Fibroblast of skin of abdomen (primary cell): ENCODE measurements around the gene GNPTG.

ENCODE experiments used
- DNase-seq: peaks from one replicate; pipeline ENCODE4 v3.0.0-alpha.2; 2013

GNPTG gene

GRCh38 chr16:1333854-1334700 is 17.7 kb upstream of the GNPTG start:
- DNase-seq, result no peak

DNA sequence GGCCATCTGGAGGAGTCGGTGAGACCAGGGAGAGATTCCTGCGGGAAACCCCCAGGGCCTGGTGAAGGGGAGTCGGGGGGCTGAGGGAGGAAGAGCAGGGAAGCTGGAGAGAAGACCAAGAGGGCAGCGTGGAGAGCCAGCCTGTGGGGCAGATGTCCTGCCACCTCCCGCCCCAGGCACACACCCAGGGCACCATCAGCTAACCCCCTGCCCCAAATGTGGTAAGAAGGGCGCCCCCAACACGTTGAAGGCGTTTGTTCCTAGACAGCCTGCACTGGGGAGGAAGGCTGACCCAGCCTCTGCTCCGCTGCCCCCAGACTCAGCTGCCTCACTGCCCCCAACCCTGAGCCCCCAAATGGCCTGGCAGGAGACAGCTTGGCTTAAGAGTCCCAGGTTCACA is 17.0 kb upstream of the GNPTG start:
- DNase-seq, result no peak

DNA sequence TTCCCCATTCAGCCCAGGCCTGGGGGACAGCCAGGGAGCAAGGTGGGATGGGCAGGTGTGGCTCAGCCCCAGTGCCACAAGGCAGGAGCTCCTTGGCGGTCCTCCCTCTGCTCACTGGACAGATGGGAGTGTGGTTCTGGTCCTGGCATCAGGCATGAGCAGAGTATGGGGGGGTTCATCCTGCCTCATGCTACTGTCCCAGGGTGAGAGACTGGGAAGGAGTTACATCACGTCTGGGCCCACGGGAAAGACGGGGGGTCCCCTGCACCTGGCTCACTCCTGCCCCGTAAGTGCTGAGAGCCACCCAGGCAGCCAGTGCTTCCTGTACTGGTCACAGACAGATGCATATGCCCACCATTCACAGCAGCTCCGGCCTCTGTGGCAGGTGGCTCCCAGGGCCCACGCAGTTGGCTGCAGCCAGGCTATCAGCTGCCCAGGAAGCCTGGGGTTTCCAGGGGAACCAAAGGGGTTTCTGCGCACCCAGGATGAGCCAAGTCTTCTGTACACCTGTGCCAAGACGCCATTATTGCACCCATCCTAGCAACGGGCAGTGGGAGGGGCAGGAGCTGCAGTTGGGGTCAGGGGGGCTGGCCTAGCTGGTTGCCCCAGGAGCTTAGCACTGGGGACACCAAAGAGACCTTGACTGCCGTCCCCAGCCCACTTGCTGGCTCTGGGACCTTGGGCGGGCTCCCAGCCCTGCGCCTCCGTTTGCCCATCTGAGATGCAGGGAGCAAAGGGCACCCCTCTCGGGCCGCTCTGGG is 16.3 kb upstream of the GNPTG start:
- no peak for DNase-seq

- DNase-seq, result no peak
Observed at GRCh38 chr16:1335996-1336395, 15.7 kb upstream of the GNPTG start.

- no peak for DNase-seq
Observed at GRCh38 chr16:1336619-1337018, 15.1 kb upstream of the GNPTG start.

DNA sequence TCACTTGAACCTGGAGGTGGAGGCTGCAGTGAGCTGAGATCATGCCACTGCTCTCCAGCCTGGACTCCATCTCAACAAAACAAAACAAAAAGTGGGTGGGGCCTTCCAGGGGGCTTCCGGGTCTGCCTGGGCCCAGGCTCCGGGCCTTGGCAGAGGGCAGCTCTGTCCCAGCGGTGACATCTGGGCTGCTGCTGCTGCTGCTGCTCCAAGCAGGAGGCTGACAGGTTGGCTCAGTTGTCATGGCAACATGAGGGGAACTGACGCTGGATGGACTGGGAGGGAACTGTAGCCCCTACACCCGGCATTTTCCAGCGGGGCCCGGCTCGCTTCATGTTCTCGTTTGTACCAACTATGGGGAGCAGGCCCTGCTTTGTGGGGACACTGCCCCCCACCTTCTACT is 14.2 kb upstream of the GNPTG start:
- DNase-seq, result no peak

GRCh38 chr16:1338119-1338730 is 13.5 kb upstream of the GNPTG start:
- no peak for DNase-seq

- DNase-seq, result no peak
Observed at GRCh38 chr16:1338855-1339675, 12.7 kb upstream of the GNPTG start.

DNA sequence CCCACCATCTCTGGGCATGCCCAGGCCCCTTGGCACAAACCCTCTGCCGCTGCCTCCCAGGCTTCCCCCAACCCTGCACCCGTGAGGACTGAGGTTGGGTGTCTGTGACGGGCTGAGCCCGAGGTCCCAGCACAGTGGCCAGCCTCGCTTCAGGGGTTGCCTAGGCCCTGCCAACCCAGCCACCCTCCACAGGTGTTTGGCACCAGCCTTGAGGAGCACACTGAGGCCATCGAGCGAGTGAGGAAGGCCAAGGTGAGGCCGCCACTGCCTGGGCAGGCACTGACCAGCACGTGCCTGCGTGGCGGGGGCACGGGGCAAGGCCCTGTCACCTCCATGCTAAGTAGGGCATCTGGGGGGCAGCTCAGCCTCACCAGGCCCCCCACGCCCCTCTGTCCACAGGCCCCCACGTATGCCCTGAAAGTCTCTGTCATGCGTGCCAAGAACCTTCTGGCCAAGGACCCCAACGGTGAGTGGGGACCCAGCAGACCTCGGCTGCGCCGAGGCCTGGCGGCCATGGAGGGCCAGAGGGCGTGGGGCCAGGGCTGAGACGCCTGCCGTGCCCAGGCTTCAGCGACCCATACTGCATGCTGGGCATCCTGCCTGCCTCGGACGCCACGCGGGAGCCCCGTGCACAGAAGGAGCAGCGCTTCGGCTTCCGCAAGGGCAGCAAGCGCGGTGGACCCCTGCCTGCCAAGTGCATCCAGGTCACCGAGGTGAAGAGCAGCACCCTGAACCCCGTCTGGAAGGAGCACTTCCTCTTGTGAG is 10.8 kb upstream of the GNPTG start:
- no peak for DNase-seq

DNA sequence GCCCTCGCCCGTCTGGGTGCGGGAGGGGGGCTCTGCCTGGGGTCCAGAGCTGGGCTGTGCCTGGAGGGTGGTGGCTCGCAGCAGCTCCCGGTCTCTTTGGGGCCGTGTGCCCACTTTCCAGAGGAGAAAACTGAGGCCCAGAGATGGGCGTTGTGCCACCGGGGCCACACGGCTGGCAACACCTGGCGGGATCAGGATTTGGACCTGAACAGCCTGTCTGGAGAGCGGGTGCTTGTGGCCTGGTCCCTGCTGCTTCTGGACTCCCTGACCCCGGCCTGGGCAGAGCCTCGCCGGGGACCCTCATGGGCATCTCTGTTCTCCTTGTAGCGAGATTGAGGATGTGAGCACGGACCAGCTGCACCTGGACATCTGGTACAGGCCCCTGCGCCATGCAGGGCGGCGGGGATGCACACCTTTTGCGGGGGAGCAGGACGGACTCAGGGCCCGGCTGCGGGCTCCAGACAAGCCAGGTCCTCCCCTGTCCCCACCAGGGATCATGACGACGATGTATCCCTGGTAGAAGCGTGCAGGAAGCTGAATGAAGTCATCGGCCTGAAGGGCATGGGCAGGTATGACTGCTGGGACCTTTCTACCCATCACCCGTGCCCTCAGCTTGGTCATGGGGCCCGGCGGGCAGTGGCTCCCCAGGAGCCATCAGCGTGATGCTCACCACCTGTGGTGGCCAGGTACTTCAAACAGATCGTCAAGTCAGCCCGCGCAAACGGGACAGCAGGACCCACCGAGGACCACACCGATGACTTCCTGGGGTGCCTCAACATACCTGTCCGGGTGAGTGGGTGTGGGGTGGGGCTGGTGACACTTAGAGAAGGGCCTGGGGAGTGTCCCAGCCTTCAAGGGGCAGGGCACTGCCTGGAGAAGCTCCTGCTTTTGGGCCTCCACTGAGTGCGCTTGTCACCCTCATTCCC is 10.0 kb upstream of the GNPTG start:
- DNase-seq, result no peak

GRCh38 chr16:1342526-1343427 is 9.0 kb upstream of the GNPTG start:
- DNase-seq, result peak; percentile 44

DNA sequence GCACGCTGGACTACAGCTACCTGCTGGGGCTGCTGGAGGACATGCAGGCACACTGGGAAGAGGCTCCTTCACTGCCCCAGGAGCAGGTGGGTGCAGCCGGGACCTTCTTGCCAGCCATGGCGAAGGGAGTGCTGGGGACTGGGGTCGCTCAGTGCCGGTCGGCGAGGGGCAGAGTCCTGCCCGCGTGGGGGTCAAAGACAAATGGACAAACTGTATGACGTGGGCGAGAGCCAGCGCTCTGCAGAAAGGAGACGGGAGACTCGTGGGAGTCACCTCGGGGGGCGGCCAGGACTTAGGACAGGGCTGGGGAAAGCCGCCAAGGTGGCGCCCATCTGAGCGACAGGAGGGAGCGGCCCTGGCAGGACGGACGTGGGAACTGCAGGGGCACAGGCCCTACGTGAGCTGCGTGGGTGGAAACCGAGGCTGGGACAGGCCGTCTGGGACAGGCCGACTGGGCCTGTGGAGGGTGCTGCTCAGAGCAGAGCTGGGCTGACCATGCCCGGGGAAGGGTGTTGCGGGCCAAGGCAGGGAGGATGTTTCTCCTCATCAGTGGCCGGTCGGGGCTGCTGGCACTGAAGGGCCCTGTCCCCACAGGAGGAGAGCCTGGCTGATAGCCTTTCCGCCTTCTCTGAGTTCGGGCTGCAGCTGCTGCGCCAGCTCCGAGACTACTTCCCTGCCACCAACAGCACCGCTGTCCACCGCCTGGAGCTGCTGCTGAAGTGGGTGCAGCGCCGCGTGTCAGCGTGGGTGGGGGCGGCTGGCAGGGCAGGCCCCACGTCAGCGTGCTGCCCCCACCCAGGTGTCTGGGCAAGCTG is 8.1 kb upstream of the GNPTG start:
- no peak for DNase-seq

DNA sequence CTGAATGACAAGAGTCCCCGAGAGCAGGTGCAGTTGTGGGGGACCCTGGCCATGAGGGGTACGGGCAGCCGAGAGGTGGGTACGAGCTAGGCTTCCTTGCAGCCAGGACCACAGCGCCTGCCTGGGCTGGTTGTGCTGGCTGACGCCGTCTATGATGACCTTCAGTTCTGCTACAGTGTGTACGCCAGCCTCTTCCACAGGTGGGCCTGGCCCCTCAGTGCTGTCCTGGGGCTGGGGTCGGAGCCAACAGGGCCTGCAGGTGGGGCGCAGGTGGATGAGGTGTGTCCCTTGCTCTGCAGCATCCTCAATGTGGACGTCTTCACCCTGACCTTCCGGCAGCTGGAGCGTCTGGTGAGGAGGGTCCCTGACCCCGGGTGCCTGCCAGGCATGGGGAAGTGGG is 7.2 kb upstream of the GNPTG start:
- no peak for DNase-seq

DNA sequence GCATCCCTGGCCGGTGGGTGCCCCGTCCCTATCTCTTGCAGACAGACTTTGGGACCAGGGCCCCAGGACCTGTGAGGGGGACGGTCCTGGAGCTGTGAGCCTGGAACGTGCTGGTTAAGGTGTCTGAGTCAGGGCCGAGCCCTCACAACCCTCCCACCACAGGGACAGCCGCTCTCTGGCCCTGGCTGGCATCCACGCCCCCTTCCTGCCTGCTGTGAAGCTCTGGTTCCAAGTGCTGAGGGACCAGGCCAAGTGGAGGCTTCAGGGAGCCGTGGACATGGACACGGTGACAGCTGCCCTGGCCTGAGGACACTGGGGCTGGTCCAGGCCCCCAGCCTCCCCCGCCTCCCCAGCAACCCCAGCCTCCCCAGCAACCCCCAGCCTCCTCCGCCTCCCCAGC is 6.6 kb upstream of the GNPTG start:
- no peak for DNase-seq

GRCh38 chr16:1345651-1346421 is 5.9 kb upstream of the GNPTG start:
- DNase-seq, result no peak

DNA sequence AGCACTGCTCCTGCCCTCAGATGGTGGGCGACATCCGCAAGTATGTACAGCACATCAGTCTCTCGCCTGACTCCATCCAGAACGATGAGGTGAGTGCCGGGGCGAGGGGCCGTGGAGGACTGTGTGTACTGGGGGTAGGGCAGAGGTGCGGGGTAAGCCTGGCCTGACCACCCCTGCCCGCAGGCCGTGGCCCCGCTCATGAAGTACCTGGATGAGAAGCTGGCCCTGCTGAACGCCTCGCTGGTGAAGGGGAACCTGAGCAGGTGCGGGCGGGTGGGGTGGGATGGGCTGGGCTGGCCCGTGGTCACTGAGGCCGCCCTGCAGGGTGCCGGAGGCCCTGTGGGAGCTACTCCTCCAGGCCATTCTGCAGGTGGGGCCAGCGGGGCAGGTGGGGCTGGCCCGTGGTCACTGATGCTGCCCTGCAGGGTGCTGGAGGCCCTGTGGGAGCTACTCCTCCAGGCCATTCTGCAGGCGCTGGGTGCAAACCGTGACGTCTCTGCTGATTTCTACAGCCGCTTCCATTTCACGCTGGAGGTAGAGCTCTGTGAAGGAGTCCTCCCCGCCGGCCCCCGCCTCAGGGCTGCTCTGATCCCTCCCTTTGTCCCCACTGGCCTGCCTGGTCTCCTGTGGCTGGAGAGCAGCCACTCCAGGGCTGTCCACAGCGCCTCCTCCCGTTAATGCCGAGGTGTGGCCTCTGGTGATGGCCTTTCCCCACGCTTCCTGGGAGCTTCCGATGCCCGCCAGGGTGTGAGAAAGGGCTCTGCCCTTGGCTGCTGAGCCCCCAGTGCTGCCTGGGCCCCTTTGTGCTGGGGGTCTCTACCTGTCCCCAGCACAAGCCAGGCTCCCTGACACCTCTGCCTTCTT is 5.1 kb upstream of the GNPTG start:
- no peak for DNase-seq

DNA sequence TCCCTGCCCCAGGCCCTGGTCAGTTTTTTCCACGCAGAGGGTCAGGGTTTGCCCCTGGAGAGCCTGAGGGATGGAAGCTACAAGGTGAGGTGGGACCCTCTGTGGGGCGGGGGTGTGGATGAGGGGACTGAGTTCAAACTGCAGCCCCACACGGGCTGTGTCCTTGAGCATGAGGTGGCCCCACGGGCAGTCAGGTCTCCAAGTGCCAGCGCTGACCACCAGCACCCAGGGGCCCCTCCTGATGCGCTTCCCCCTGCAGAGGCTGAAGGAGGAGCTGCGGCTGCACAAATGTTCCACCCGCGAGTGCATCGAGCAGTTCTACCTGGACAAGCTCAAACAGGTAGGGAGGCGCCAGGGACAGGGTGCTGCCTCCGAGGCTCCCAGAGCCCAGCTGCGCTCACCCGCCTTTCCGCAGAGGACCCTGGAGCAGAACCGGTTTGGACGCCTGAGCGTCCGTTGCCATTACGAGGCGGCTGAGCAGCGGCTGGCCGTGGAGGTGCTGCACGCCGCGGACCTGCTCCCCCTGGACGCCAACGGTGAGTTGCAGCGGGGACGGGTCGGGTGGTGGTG is 4.4 kb upstream of the GNPTG start:
- no peak for DNase-seq
